Neural cell (in vitro differentiated cells): Measurements from ENCODE around the gene SPEF1. TPM values are rescaled to one million over a fixed set of nuclear protein-coding genes. Genes with fewer than 3 reads are reported as not detected.

Experiments used
- H2AFZ ChIP-seq: fragments of 200-600, 300-800 bp; sonication (generic), shearing (Covaris generic); 2 replicates; pipeline ENCODE4 v1.6.0; 2014; ENCODE audit warnings: low read depth, mild to moderate bottlenecking, antibody characterized with exemption, low read length, moderate library complexity
- H3F3A ChIP-seq: fragments of 200-600 bp; shearing (Covaris generic); 2 replicates; pipeline ENCODE4 v1.6.1; 2016; ENCODE audit warnings: mild to moderate bottlenecking, moderate library complexity, mixed read lengths, antibody characterized with exemption, low read length; ENCODE audit not compliant: insufficient read depth, poor library complexity, severe bottlenecking
- H3K27ac ChIP-seq: fragments of 200-600, 300-800 bp; sonication (generic), shearing (Covaris generic); 2 replicates; pipeline ENCODE4 v1.5.1; 2014; ENCODE audit warnings: mild to moderate bottlenecking, low read length, moderate library complexity
- H3K27me3 ChIP-seq: fragments of 300-800, 200-600 bp; sonication (generic), shearing (Covaris generic); 2 replicates; pipeline ENCODE4 v1.6.0; 2014; ENCODE audit warnings: mild to moderate bottlenecking, low read depth, low read length, moderate library complexity; ENCODE audit not compliant: insufficient read depth
- H3K36me3 ChIP-seq: fragments of 300-800, 200-600 bp; sonication (generic), shearing (Covaris generic); 2 replicates; pipeline ENCODE4 v1.5.1; 2014; ENCODE audit warnings: mild to moderate bottlenecking, antibody characterized with exemption, low read length, moderate library complexity; ENCODE audit not compliant: insufficient read depth
- H3K4me2 ChIP-seq: fragments of 300-800, 200-600 bp; sonication (generic), shearing (Covaris generic); 2 replicates; pipeline ENCODE4 v1.6.0; 2014; ENCODE audit warnings: mild to moderate bottlenecking, low read length
- H3K4me3 ChIP-seq: fragments of 300-800, 200-600 bp; sonication (generic), shearing (Covaris generic); 2 replicates; pipeline ENCODE4 v1.5.1; 2014; ENCODE audit warnings: mild to moderate bottlenecking, low read length, moderate library complexity
- H3K79me2 ChIP-seq: fragments of 200-600 bp; shearing (Covaris generic); replicated peaks from 2 replicates; pipeline ENCODE4 v1.6.0; 2014; ENCODE audit warnings: mild to moderate bottlenecking, low read length, moderate library complexity; ENCODE audit not compliant: insufficient read depth
- H3K9ac ChIP-seq: fragments of 300-800, 200-600 bp; sonication (generic), shearing (Covaris generic); 2 replicates; pipeline ENCODE4 v1.6.1; 2016; ENCODE audit warnings: mild to moderate bottlenecking, low read length, mixed read lengths
- H3K9me2 ChIP-seq: fragments of 200-600 bp; shearing (Covaris generic); 2 replicates; pipeline ENCODE4 v1.6.1; 2016; ENCODE audit warnings: mild to moderate bottlenecking, low read length, mixed read lengths; ENCODE audit not compliant: insufficient read depth
- H3K9me3 ChIP-seq: fragments of 200-600, 300-800 bp; sonication (generic), shearing (Covaris generic); 2 replicates; pipeline ENCODE4 v1.6.1; 2016; ENCODE audit warnings: mild to moderate bottlenecking, mixed run types, low read length, moderate library complexity, mixed read lengths
- H4K20me1 ChIP-seq: fragments of 200-600 bp; shearing (Covaris generic); 2 replicates; pipeline ENCODE4 v1.6.1; 2016; ENCODE audit warnings: mild to moderate bottlenecking, mixed run types; ENCODE audit not compliant: insufficient read depth
- EP300 ChIP-seq: fragments of 450-650 bp; conservative IDR thresholded peaks from 2 replicates; pipeline ENCODE4 v1.6.1; 2014; ENCODE audit warnings: antibody characterized with exemption, mild to moderate bottlenecking, moderate library complexity; ENCODE audit not compliant: poor library complexity, severe bottlenecking
- MXI1 ChIP-seq: fragments of 450-650 bp; conservative IDR thresholded peaks from 2 replicates; pipeline ENCODE4 v1.6.1; 2014; ENCODE audit warnings: antibody characterized with exemption, mild to moderate bottlenecking; ENCODE audit not compliant: poor library complexity, severe bottlenecking
- POLR2AphosphoS5 ChIP-seq: IDR thresholded peaks from 2 replicates; pipeline ENCODE4 v1.6.1; 2012
- RAD21 ChIP-seq: fragments of 450-650 bp; conservative IDR thresholded peaks from 2 replicates; pipeline ENCODE4 v1.6.1; 2014; ENCODE audit warnings: antibody characterized with exemption, mild to moderate bottlenecking, moderate library complexity
- SMC3 ChIP-seq: fragments of 450-650 bp; conservative IDR thresholded peaks from 2 replicates; pipeline ENCODE4 v1.6.1; 2014; ENCODE audit warnings: antibody characterized with exemption, mild to moderate bottlenecking, moderate library complexity; ENCODE audit not compliant: poor library complexity
- TAF1 ChIP-seq: IDR thresholded peaks from 2 replicates; pipeline ENCODE4 v1.6.1; 2012; ENCODE audit warnings: low read depth
- polyA plus RNA-seq: library from polyadenylated mRNA; depleted of rRNA; stranded (reverse); fragments of >200 nt; gene quantifications from 2 replicates; pipeline ENCODE4 v1.2.3, GENCODE V29; 2014
- TF ChIP-seq, protein P1 (sequence below): IDR thresholded peaks from 2 replicates; pipeline ENCODE4 v1.6.1; 2012; ENCODE audit warnings: borderline replicate concordance
- TF ChIP-seq, protein P2 (sequence below): fragments of 450-650 bp; IDR thresholded peaks from 2 replicates; pipeline ENCODE4 v1.5.1; 2014; ENCODE audit warnings: antibody characterized with exemption, mild to moderate bottlenecking, moderate library complexity; ENCODE audit not compliant: poor library complexity, severe bottlenecking

SPEF1 gene
- polyA plus RNA-seq, 1 donor from 2014 or later, result 0.58 TPM

GRCh38 chr20:3759884-3760283, 21.4 kb downstream of the SPEF1 start:
- no peaks in the 10 kb centered on the region for H3K9me3 ChIP-seq
- H3K4me3 ChIP-seq, result no peak overlapping the region
- H3K4me2 ChIP-seq, result no peak overlapping the region
- H3K9ac ChIP-seq, result no peak overlapping the region
- H3K27me3 ChIP-seq, result no peaks in the 10 kb centered on the region
- no peaks in the 10 kb centered on the region for H3K79me2 ChIP-seq
- TF ChIP-seq, protein P1, sequence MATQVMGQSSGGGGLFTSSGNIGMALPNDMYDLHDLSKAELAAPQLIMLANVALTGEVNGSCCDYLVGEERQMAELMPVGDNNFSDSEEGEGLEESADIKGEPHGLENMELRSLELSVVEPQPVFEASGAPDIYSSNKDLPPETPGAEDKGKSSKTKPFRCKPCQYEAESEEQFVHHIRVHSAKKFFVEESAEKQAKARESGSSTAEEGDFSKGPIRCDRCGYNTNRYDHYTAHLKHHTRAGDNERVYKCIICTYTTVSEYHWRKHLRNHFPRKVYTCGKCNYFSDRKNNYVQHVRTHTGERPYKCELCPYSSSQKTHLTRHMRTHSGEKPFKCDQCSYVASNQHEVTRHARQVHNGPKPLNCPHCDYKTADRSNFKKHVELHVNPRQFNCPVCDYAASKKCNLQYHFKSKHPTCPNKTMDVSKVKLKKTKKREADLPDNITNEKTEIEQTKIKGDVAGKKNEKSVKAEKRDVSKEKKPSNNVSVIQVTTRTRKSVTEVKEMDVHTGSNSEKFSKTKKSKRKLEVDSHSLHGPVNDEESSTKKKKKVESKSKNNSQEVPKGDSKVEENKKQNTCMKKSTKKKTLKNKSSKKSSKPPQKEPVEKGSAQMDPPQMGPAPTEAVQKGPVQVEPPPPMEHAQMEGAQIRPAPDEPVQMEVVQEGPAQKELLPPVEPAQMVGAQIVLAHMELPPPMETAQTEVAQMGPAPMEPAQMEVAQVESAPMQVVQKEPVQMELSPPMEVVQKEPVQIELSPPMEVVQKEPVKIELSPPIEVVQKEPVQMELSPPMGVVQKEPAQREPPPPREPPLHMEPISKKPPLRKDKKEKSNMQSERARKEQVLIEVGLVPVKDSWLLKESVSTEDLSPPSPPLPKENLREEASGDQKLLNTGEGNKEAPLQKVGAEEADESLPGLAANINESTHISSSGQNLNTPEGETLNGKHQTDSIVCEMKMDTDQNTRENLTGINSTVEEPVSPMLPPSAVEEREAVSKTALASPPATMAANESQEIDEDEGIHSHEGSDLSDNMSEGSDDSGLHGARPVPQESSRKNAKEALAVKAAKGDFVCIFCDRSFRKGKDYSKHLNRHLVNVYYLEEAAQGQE, result no peak
- no peak for TF ChIP-seq TAF1
- TF ChIP-seq RAD21, result no peak
- no peak for TF ChIP-seq POLR2AphosphoS5
- H4K20me1 ChIP-seq, result no peaks in the 10 kb centered on the region
- H3K36me3 ChIP-seq, result no peaks in the 10 kb centered on the region
- no peak overlapping the region for H3K27ac ChIP-seq
- H3F3A ChIP-seq, result no peaks in the 10 kb centered on the region
- H2AFZ ChIP-seq, result no peak overlapping the region
- H3K9me2 ChIP-seq, result no peaks in the 10 kb centered on the region

GRCh38 chr20:3759316-3759823, 21.9 kb downstream of the SPEF1 start:
- TF ChIP-seq EP300, result no peak
- TF ChIP-seq, protein P2, sequence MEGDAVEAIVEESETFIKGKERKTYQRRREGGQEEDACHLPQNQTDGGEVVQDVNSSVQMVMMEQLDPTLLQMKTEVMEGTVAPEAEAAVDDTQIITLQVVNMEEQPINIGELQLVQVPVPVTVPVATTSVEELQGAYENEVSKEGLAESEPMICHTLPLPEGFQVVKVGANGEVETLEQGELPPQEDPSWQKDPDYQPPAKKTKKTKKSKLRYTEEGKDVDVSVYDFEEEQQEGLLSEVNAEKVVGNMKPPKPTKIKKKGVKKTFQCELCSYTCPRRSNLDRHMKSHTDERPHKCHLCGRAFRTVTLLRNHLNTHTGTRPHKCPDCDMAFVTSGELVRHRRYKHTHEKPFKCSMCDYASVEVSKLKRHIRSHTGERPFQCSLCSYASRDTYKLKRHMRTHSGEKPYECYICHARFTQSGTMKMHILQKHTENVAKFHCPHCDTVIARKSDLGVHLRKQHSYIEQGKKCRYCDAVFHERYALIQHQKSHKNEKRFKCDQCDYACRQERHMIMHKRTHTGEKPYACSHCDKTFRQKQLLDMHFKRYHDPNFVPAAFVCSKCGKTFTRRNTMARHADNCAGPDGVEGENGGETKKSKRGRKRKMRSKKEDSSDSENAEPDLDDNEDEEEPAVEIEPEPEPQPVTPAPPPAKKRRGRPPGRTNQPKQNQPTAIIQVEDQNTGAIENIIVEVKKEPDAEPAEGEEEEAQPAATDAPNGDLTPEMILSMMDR, result no peak
- TF ChIP-seq RAD21, result no peak
- TF ChIP-seq SMC3, result no peak
- TF ChIP-seq, protein P1, result no peak
- TF ChIP-seq POLR2AphosphoS5, result no peak
- no peak for TF ChIP-seq MXI1
- TF ChIP-seq TAF1, result no peak
- Histone ChIP-seq H3K9ac (no peak overlapping the region), H3F3A (no peaks in the 10 kb centered on the region), H3K27me3 (no peaks in the 10 kb centered on the region), H3K9me3 (no peaks in the 10 kb centered on the region), H3K4me3 (no peak overlapping the region), H3K9me2 (no peaks in the 10 kb centered on the region), H3K4me2 (no peak overlapping the region), H3K79me2 (no peaks in the 10 kb centered on the region), H3K36me3 (no peaks in the 10 kb centered on the region), H4K20me1 (no peaks in the 10 kb centered on the region), H3K27ac (no peak overlapping the region), H2AFZ (no peak overlapping the region)
